HUDEP-2 (cell line): ENCODE results near the gene MSH4.
"Not testable (repeated sequence)": the region's sequence is repeated elsewhere in the genome, so short reads cannot be mapped to it uniquely, and the experiment has no call there.

Experiments
- DNase-seq, 76 experiments: peaks; one replicate each; lab custom pipeline; 2025; ENCODE audit not compliant: unreplicated experiment in 76 of 76; lab: John Stamatoyannopoulos, UW

MSH4 gene

DNA sequence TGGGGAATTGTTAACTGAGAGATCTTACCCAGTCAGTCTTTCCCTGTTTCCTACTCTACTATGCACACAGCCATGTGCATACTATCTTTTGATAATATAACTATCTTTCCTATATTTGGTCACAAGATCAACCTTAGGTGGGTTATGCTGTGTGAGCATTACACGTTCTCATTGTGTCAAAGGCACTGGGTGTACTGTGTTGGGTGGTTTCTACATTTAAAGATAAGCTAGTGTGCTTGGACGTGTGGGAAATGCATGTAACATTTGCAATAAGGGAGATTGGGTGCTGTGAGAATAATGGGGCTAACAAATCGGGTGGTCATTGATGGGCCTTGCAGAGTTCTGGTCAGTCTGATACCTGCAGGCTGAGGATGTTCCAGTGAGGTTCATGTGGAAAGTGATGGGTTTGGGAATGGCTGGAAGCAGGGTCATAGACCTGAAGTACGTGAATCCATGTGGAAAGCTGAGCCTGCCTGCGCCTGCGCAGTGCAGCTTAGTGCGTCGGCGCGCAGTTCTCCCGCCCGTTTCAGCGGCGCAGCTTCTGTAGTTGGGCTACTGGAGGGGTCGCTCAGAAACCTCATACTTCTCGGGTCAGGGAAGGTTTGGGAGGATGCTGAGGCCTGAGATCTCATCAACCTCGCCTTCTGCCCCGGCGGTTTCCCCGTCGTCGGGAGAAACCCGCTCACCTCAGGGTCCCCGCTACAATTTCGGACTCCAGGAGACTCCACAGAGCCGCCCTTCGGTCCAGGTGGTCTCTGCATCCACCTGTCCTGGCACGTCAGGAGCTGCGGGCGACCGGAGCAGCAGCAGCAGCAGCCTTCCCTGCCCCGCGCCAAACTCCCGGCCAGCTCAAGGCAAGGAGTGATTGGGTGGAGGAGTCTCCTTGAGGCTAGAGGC lies at the start of gene MSH4:
Gene MSH4, plus strand, starts transcription at position 507 of the 897 bp plus-strand sequence. Its CDS starts 104 bp downstream, at position 611.
- DNase-seq: peak in 21 of 76 experiments; percentile 2 to 58 (median 31)

DNA sequence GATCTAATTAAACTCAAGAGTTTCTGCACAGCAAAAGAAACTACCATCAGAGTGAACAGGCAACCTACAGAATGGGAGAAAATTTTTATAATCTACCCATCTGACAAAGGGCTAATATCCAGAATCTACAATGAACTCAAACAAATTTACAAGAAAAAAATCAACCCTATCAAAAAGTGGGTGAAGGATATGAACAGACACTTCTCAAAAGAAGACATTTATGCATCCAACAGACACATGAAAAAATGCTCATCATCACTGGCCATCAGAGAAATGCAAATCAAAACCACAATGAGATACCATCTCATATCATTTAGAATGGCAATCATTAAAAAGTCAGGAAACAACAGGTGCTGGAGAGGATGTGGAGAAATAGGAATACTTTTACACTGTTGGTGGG lies 39.5 kb upstream of the MSH4 start:
- not testable (repeated sequence) for DNase-seq

DNA sequence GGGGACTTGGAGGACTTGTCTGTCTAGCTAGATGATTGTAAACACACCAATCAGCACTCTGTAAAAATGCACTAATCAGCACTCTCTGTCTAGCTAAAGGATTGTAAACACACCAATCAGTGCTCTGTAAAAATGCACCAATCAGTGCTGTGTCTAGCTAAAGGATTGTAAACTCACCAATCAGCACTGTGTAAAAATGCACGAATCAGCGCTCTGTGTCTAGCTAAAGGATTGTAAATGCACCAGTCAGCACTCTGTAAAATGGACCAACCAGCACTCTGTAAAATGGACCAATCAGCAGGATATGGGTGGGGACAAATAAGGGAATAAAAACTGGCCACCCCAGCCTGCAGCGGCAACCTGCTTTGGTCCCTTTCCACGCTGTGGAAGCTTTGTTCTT lies 38.1 kb upstream of the MSH4 start:
- DNase-seq: not testable (repeated sequence)

DNA sequence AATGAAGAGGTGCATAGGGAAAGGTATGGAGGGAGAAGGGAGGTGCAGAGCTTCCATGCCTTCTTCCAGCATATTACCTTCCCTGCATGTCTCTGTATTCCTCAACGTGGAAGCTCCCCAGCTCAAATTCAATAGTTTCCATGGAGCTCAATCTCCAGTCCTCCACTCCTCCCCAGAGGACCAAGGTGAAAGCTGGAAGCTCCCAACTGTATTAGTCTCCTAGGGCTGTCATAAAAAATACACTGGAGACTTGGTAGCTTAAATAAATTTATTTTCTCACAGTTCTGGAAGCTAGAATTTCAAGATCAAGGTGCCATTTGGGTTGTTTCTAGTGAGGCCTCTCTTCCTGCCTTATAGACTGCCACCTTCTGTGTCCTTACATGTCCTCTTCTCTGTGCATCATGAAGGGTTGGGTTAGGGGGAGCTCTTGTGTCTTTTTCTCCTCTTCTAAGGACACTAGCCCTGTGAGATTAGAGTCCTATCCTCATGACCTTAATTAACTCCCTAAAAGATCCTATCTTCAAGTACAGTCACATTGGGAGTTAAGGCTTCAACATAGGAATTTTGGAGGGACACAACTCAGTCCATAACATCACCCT lies 32.5 kb upstream of the MSH4 start:
- DNase-seq: peak in 2 of 76 experiments; percentile 3 to 6

DNA sequence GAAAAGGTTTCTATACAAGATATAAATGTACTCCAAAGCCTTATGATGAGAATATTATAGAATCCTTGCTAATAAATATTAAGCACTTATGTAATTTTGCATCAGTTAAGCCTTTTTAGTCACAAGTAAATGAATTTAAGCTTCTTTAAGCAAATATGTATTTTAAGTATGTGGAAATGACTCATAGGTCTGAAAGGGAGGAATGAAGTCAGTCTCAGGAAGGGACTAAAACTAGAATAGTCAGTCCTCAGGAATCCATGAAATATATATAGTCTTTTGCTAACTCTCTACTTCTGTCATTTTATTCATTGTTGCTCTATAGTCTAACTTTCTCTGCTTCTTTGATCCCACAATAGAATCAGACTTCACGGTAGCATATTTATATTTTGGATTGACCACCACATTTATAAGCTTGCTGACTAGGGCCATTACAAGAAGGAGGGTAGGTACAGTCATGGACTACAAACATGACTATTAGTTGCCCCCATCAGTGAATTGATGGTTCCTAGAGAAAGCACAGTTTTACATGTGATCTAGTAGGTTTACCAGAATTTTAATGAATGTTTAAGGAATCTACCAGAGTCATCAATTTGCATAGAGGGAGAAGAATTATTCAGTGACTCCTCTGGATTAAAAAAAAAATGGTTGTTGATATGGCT lies 30.9 kb upstream of the MSH4 start:
- DNase-seq: no peak

DNA sequence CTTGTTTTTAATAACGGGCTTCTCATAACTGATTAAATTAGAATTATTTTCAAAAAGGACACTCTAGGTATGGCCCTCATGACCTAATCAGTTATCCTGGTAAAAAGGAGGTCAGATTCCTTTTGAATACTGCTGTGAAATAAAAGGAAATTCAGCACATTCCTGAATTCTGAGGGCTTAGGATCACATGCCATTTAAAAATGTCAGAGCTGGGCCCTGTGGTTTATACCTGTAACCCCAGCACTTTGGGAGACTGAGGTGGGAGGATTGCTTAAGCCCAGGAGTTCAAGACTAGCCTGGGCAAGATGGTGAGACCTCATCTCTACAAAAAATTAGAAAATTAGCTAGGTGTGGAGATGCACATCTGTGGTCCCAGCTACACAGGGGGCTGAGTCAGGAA lies 28.7 kb upstream of the MSH4 start:
- DNase-seq: no peak

DNA sequence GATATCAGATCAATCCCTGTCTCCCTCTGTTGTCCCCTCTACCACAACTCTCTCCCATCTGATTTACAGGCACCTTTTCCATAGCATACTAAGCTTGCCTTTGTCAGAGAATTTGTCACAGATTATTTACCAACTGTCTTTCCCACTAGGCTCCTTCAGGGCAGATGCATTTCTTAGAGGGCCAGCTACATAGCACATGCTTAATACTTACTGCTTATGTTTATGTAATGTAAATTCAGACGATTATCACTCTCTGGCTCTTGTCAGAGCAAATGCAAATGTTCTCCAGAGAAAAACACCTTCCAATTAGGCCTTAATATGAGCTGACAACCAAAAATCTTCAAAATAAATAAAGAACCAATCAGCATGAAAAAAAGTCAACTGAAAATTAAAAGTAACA lies 25.9 kb upstream of the MSH4 start:
- no peak for DNase-seq

DNA sequence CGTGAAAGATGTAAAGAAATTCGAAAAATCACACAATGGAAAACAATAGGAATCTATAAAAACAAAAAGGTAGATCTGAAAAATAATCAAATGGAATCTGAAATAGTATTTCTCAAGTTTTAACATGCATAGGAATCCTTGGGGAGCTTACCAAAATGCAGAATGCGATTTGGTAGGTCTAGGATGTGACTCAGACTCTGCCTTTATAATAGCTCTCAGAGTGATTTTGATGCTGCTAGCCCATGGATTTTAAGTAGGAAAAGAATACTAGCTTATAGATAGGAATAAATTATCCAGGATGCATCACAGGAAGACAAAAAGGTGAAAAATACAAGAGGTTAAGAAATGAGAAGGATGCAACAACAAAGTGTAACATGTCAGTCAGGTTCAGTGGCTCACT lies 24.7 kb upstream of the MSH4 start:
- no peak for DNase-seq

DNA sequence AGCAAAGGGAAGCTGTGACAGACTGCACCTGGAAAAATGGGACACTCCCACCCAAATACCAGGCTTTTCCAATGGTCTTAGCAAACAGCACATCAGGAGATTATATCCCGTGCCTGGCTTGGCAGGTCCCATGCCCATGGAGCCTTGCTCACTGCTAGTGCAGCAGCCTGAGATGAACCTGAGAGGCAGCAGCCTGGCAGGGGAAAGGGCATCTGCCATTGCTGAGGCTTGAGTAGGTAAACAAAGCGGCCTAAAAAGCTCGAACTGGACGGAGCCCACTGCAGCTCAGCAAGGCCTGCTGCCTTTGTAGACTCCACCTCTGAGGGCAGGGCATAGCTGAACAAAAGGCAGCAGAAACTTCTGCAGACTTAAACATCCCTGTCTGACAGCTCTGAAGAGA lies 18.9 kb upstream of the MSH4 start:
- DNase-seq: not testable (repeated sequence)

DNA sequence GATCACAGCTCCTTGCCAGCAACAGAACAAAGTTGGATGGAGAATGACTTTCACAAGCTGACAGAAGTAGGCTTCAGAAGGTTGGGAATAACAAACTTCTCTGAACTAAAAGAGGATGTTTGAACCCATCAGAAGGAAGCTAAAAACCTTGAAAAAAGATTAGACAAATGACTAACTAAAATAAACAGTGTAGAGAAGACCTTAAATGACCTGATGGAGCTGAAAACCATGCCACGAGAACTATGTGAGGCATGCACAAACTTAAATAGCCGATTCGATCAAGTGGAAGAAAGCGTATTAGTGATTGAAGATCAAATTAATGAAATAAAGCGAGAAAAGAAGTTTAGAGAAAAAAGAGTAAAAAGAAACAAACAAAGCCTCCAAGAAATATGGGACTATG lies 18.0 kb upstream of the MSH4 start:
- DNase-seq: not testable (repeated sequence)

DNA sequence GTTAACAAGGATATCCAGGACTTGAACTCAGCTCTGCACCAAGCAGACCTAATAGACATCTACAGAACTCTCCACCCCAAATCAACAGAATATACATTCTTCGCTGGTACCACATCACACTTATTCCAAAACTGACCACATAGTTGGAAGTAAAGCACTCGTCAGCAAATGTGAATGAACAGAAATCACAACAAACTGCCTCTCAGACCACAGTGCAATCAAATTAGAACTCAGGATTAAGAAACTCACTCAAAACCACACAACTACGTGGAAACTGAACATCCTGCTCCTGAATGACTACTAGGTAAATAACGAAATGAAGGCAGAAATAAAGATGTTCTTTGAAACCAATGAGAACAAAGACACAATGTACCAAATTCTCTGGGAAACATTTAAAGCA lies 16.5 kb upstream of the MSH4 start:
- DNase-seq: not testable (repeated sequence)

DNA sequence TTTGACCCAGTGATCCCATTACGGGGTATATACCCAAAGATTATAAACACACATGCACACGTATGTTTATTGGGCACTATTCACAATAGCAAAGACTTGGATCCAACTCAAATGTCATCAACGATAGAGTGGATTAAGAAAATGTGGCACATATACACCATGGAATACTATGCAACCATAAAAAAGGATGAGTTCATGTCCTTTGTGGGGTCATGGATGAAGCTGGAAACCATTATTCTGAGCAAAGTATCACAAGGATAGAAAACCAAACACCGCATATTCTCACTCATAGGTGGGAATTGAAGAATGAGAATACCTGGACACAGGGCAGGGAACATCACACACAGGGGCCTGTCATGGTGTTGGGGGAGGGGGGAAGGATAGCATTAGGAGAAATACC lies 12.8 kb upstream of the MSH4 start:
- not testable (repeated sequence) for DNase-seq

DNA sequence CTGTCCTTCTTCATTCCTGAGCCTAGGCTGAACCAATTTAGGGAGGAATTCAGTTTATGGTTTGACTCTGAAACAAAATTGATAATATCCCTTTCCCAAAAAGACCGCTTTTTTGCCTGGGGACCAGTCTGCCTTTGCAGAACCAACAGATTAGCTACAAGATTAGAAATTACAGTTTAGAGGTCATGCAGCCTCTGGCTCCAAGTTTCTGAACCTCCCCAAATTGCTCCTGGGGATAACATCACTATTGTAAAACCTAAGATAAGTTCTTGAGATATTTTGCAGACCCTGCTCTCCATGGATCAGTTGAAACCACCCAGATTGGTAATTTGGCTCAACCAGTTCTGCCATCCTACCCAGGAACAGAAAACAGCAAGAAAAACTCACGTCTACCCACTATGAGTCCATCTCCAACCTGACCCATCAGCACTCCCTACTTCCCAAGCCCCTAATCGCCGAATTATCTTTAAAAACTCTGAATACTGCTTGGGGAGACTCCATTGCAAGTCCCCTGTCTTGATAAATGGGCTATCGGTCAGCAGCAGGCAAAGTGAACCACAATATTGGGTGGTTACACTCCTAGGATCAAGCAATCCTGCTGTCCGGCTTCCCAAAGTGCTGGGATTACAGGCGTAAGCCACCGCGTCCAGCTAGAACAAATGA lies 11.2 kb upstream of the MSH4 start:
- DNase-seq: peak in 6 of 76 experiments; percentile 44 to 75 (median 60)

DNA sequence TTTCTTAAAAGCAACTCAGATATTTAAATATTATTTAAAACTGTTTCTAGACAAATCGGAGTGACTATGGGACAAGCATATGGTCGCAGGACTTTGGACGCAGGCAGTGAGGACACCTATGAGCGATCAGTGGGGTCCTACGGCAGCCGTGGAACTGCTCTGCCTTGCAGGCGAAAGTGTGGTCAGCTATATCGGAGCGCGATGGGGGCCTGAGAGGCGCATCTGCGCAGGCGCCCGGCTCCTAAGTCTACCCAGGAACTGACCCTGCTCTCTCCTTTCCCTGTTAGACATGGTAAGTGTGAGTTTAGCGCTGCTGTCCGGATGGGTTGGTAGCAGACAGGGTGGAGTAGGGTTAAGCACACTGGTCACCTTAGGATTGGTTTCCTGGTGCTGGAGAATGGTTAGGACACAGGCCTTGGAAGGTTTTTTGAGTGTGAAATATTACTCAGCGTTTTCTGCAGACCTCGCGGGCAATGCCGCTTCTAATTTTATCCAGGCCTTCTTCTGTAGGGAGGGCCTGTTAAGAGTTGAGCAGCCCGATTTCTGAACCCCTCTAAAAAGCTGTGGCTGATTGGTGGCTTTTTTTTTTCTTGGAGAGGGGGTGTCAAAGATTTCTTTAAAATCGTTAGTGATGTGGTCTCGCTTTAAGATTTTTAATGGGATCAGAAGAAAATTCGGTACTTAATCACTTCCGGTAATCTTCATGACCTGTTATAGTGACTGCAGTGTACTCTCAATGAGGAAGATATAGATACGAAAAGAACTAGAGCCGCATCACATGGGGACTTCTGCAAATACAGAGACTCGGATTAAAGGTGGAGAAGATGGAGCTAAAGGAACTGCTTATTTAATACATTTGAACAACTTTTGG lies 10.5 kb upstream of the MSH4 start, which contains the start of gene RABGGTB:
Gene RABGGTB, plus strand, starts transcription at position 274 of the 871 bp plus-strand sequence. Its CDS starts 16 bp downstream, at position 290.
- DNase-seq: peak in 75 of 76 experiments; percentile 66 to 96 (median 91)

DNA sequence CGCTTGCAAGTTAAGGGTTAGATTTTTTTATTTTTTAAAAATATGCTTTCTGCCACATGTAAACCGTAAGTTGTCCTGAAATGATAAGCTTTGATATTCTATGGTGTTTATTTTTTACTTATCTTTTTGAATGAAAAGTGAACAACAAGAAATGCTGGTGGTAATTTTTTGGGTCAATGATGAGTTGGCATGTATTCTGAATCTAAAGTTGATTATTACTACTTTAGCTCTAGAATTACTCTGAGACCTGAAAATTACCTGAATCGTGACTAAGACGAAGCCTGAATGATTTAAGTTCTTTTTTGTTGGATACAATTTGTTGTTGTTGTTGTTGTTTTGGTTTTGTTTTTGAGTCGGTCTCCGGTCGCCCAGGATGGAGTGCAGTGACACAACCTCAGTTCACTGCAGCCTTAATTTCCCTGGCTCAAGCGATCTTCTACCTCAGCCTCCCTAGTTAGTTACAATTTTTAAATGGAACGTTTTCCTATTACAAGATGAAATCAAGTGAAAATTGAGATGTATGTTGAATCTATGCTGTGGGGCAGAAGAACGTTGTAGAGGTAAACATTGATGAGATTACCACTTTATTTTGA lies 9.7 kb upstream of the MSH4 start:
- no peak for DNase-seq

DNA sequence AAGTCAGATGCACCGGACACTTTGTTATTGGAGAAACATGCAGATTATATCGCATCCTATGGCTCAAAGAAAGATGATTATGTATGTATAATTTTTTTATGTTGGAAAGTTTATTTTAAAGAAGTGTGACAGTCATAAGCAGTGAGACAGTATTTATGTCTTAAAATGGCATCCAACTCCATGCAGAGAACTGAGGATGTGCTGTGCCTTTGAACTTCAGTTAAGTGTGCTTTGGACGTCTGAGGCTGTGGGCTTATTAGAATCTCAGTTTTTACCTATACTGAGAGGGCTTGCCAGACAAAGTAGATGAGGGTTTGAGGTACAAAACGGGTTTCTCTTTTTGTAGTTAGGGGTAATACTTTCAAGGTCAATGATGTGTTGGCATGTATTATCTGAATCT lies 9.2 kb upstream of the MSH4 start:
- DNase-seq: no peak

DNA sequence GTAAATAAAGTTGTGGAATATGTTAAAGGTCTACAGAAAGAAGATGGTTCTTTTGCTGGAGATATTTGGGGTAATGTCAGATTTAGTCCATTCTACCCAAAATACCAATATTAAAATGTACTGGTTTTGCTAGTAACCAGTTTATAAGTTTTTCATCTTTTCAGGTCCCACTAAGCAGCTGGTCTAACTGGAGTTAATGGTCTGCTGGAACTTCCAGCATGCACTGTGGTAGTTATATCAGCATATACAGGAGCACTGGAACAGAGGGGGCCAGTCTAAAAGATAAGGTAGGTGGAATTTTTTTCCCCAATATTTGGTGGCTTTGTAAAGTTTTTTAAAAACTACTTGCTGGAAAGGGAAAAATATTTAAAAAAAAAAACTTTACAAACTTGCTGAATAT lies 6.7 kb upstream of the MSH4 start:
- DNase-seq: no peak

DNA sequence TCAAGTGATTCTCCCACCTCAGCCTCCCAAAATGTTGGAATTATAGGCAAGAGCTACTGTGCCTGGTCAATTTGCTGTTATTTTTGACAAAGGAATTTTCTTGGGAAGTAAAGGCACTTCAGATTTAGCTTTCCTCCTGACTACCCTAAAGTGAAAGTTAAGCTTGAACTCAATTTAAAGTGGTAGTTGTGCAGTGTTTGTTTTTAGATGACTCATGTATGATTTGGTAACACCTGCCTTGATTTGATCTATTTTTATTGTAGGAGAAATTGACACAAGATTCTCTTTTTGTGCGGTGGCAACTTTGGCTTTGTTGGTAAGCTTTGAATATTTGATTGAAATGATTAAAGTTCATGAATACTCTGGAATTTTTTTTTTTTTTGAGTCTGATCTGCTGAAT lies 5.7 kb upstream of the MSH4 start:
- DNase-seq: no peak

DNA sequence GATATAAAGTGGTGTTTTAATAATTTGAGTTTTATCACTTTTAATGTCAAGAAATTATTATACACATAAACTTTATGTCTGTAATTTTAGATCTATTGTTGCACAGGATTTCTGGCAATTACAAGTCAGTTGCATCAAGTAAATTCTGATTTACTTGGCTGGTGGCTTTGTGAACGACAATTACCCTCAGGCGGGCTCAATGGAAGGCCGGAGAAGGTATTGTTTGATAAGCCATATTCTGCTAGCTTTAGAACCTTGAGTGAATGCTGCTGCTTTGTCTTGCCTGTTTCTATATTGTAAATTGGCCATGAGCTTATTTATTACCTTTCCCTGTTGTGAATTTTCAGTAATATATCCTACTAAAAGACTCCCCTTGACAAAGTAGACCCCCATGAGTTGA lies 4.6 kb upstream of the MSH4 start:
- no peak for DNase-seq

DNA sequence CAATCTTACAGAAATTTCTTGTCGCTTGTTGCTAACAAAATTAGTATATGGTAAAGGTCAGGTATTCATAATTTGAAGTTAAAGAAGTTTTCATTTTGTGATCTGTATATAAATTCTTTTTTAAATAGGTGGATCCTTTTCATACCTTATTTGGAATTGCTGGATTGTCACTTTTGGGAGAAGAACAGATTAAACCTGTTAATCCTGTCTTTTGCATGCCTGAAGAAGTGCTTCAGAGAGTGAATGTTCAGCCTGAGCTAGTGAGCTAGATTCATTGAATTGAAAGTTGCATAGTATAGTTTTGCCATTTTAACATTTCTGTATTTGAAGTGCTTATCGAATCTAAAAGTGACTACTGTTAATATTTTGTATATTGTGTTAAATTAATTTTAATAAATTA lies 2.3 kb upstream of the MSH4 start:
- DNase-seq: no peak
